Right cardiac atrium (tissue), 5 donors: ENCODE results near the gene ENPP4. TPM values are rescaled to one million over a fixed set of nuclear protein-coding genes. Genes with fewer than 3 reads are reported as not detected.
"Not testable (repeated sequence)": the region's sequence is repeated elsewhere in the genome, so short reads cannot be mapped to it uniquely, and the experiment has no call there.

Source experiments
- ATAC-seq, 2 donors: fragments of 200-7000 bp; cut with Tn5 transposase; one replicate each; pipeline versions ENCODE4 v1.8.0 to v1.9.1; 2020; ENCODE audit warnings: moderate library complexity in 2 of 2, mild to moderate bottlenecking in 1 of 2
- DNase-seq, 3 donors: peaks; one replicate each; pipeline ENCODE4 v3.0.0-alpha.2; 2020
- H3K27ac ChIP-seq: one replicate; pipeline ENCODE4 v1.5.1; 2013; ENCODE audit warnings: mild to moderate bottlenecking, low read length, control low read depth, moderate library complexity
- H3K27me3 ChIP-seq: one replicate; pipeline ENCODE4 v1.6.1; 2013; ENCODE audit not compliant: control insufficient read depth, insufficient read depth
- H3K4me1 ChIP-seq: one replicate; pipeline ENCODE4 v1.6.1; 2013; ENCODE audit warnings: low read length; ENCODE audit not compliant: control insufficient read depth, insufficient read depth
- H3K4me3 ChIP-seq: one replicate; pipeline ENCODE4 v1.5.1; 2013; ENCODE audit warnings: low read length, control low read depth
- H3K9me3 ChIP-seq: one replicate; pipeline ENCODE4 v1.6.1; 2013; ENCODE audit warnings: low read length; ENCODE audit not compliant: control insufficient read depth
- WGBS: extraction: QIAGEN DNeasy Blood & Tissue Kit; methylation state at CpG from one replicate; pipeline ENCODE4 v1.1.7; 2013; 5-methylcytosine and 5-hydroxymethylcytosine counted together
- intact Hi-C, 4 donors: fragments of 100-400 bp; cut with DNase I; formaldehyde crosslinking; loops; one replicate each; pipeline versions ENCODE4 v1.11.0 to v1.14.0; 2022 to 2023
- polyA plus RNA-seq: library from polyadenylated mRNA; stranded (reverse); fragments of 200-250 nt; gene quantifications from one replicate; pipeline ENCODE4 v1.2.3, GENCODE V29; 2013
- total RNA-seq, 4 donors: library from RNA; stranded (reverse); fragmentation: NEBNext Ultra II Directional; extraction: Animal tissue kit (Norgen Biotek cat#: 25700); gene quantifications; one replicate each; pipeline ENCODE4 v1.2.1, GENCODE V29; 2021
- donor health status: healthy with polysubstance abuse.
- donor health status: DM: no; HTN: yes; CAD: no.
- donor health status: DM: no; HTN: no; CAD: no.
- donor health status: DM: no; HTN: yes; CAD: no; lungs with severe emphysema.
- donor health status: DM: yes; HTN: yes; CAD: no.

The ENPP4 gene
- total and polyA plus RNA-seq, 5 donors = 16.6 to 29.9 (median 23.1) TPM

GRCh38 chr6:46103441-46104115 is 26.2 kb upstream of the ENPP4 start:
- ATAC-seq (no peak), DNase-seq (no peak)
- no peaks in the 10 kb centered on the region for H3K9me3 ChIP-seq
- intact Hi-C loops = no loop called here
- H3K27ac ChIP-seq = no peak overlapping the region
- no peak overlapping the region for H3K4me3 ChIP-seq
- H3K27me3 ChIP-seq = no peaks in the 10 kb centered on the region
- H3K4me1 ChIP-seq = peaks cover 3% of the 10 kb centered on the region

- no peak overlapping the region for H3K4me3 ChIP-seq
- H3K4me1 ChIP-seq = peaks cover 1% of the 10 kb centered on the region
- no peak overlapping the region for H3K27ac ChIP-seq
- intact Hi-C loops = no loop called here
- no peaks in the 10 kb centered on the region for H3K27me3 ChIP-seq
- H3K9me3 ChIP-seq = no peaks in the 10 kb centered on the region
- no peak for DNase-seq
- ATAC-seq = peak in 1 of 2 donors; percentile 48
- 71% methylated on average over 3 of the region's 3 CpGs for WGBS
These were observed 25.6 kb upstream of the ENPP4 start for GRCh38 chr6:46104209-46104608.

GRCh38 chr6:46105568-46105967 is 24.2 kb upstream of the ENPP4 start:
- no peak overlapping the region for H3K27ac ChIP-seq
- DNase-seq (no peak), ATAC-seq (no peak)
- no peaks in the 10 kb centered on the region for H3K27me3 ChIP-seq
- H3K4me1 ChIP-seq = peaks cover 1% of the 10 kb centered on the region
- no peak overlapping the region for H3K4me3 ChIP-seq
- WGBS = 46% methylated on average over 1 of the region's 1 CpG
- H3K9me3 ChIP-seq = no peaks in the 10 kb centered on the region
- intact Hi-C loops = no loop called here

GRCh38 chr6:46113370-46113769 is 16.4 kb upstream of the ENPP4 start:
- 85% methylated on average over 1 of the region's 1 CpG for WGBS
- DNase-seq (no peak), ATAC-seq (no peak)
- no peaks in the 10 kb centered on the region for H3K9me3 ChIP-seq
- H3K4me3 ChIP-seq = no peak overlapping the region
- no peak overlapping the region for H3K27ac ChIP-seq
- H3K4me1 ChIP-seq = no peaks in the 10 kb centered on the region
- H3K27me3 ChIP-seq = no peaks in the 10 kb centered on the region
- intact Hi-C loops = no loop called here

GRCh38 chr6:46115634-46116033 is 14.2 kb upstream of the ENPP4 start:
- no peak for DNase-seq
- Histone ChIP-seq H3K4me1 (no peaks in the 10 kb centered on the region), H3K27me3 (no peaks in the 10 kb centered on the region), H3K9me3 (no peaks in the 10 kb centered on the region), H3K27ac (no peak overlapping the region), H3K4me3 (no peak overlapping the region)
- ATAC-seq = no peak
- intact Hi-C loops = no loop called here
- WGBS = 97% methylated on average over 1 of the region's 1 CpG

- DNase-seq = no peak
- Histone ChIP-seq H3K27me3 (no peaks in the 10 kb centered on the region), H3K27ac (no peak overlapping the region), H3K4me1 (no peaks in the 10 kb centered on the region), H3K4me3 (no peak overlapping the region), H3K9me3 (no peaks in the 10 kb centered on the region)
- 71% methylated on average over 2 of the region's 2 CpGs for whole genome bisulfite sequencing
- no peak for ATAC-seq
- intact Hi-C loops = no loop called here
These were observed 13.5 kb upstream of the ENPP4 start for GRCh38 chr6:46116289-46116688.

- no peaks in the 10 kb centered on the region for H3K4me1 ChIP-seq
- WGBS = 84% methylated on average over 1 of the region's 1 CpG
- intact Hi-C loops = no loop called here
- ATAC-seq = no peak
- DNase-seq = no peak
- no peaks in the 10 kb centered on the region for H3K27me3 ChIP-seq
- H3K4me3 ChIP-seq = no peak overlapping the region
- H3K9me3 ChIP-seq = no peaks in the 10 kb centered on the region
- H3K27ac ChIP-seq = no peak overlapping the region
These were observed 11.6 kb upstream of the ENPP4 start for GRCh38 chr6:46118157-46118556.

- H3K27ac ChIP-seq = no peak overlapping the region
- WGBS = 87% methylated on average over 3 of the region's 3 CpGs
- intact Hi-C loops = no loop called here
- H3K27me3 ChIP-seq = no peaks in the 10 kb centered on the region
- no peaks in the 10 kb centered on the region for H3K4me1 ChIP-seq
- ATAC-seq (no peak), DNase-seq (no peak)
- H3K9me3 ChIP-seq = no peaks in the 10 kb centered on the region
- H3K4me3 ChIP-seq = no peak overlapping the region
These were observed 11.0 kb upstream of the ENPP4 start for GRCh38 chr6:46118836-46119235.

GRCh38 chr6:46119679-46120078 is 10.1 kb upstream of the ENPP4 start:
- H3K9me3 ChIP-seq, H3K4me1 ChIP-seq, H3K4me3 ChIP-seq, DNase-seq, ATAC-seq, intact Hi-C loops, H3K27me3 ChIP-seq, H3K27ac ChIP-seq: not testable (repeated sequence)
- 69% methylated on average over 5 of the region's 5 CpGs for WGBS

- Histone ChIP-seq H3K9me3 (no peaks in the 10 kb centered on the region), H3K4me3 (peak overlapping the region; percentile 92), H3K27me3 (no peaks in the 10 kb centered on the region), H3K4me1 (no peaks in the 10 kb centered on the region), H3K27ac (no peak overlapping the region)
- ATAC-seq (no peak), DNase-seq (no peak)
- WGBS = 72% methylated on average over 3 of the region's 3 CpGs
- intact Hi-C loops = no loop called here
These were observed 1.3 kb upstream of the ENPP4 start for GRCh38 chr6:46128476-46128875.

- intact Hi-C loops = no loop called here
- Histone ChIP-seq H3K4me1 (peaks cover 1% of the 10 kb centered on the region), H3K4me3 (peak overlapping the region; percentile 92), H3K9me3 (no peaks in the 10 kb centered on the region), H3K27ac (peak overlapping the region; percentile 43), H3K27me3 (no peaks in the 10 kb centered on the region)
- 7% methylated on average over 10 of the region's 10 CpGs for WGBS
- DNase-seq (no peak), ATAC-seq (no peak)
These were observed 529 bp upstream of the ENPP4 start for GRCh38 chr6:46129291-46129628.

- ATAC-seq = no peak
- intact Hi-C loops = no loop called here
- Histone ChIP-seq H3K4me3 (peak overlapping the region; percentile 92), H3K9me3 (no peaks in the 10 kb centered on the region), H3K27ac (no peak overlapping the region), H3K27me3 (no peaks in the 10 kb centered on the region), H3K4me1 (peaks cover 2% of the 10 kb centered on the region)
- DNase-seq = no peak
- WGBS = 53% methylated on average over 4 of the region's 4 CpGs
These were observed 877 bp downstream of the ENPP4 start for GRCh38 chr6:46130666-46131065.
